ENCODE data around the gene PKM. TPM values are rescaled to one million over a fixed set of nuclear protein-coding genes. Genes with fewer than 3 reads are reported as not detected.

PKM gene
- total and polyA plus RNA-seq, 9 of the 15 experiments (the other 6 are each of a cell fraction or from before 2014, with no cell fraction given): 140 to 825 (median 383) TPM

DNA sequence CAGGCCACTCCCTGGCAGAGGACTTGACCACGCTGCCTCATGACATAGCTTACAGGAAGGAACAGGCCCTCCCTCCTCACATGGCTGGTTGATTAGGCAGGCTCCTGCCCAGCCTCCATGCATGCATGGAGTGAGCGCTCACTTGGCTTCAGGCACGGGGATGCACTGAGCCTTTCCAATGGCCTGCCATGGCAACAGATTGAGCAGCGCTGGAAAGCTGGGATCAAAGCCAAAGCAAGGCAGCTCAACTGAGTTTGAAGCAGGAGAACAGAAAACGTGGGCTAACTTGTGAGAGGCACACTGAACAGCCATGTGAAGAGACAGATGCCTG is 27.5 kb downstream of the PKM start:
- Histone ChIP-seq H3K4me3 (no peak overlapping the region), H3K9me3 (replicated peaks; ENCODE audit: control insufficient read depth, insufficient read depth, low read depth, low read length) (no peaks in the 10 kb centered on the region), H3K27me3 (ENCODE audit: control insufficient read depth in 2 of 2, insufficient read depth in 2 of 2, low read length in 2 of 2) (no peaks in the 10 kb centered on the region), H3K9me1 (ENCODE audit: control insufficient read depth, insufficient read depth, low read length) (peaks cover 5% of the 10 kb centered on the region), H3K36me3 (ENCODE audit: control insufficient read depth, insufficient read depth, low read length) (peaks cover 100% of the 10 kb centered on the region), H3K9ac (ENCODE audit: insufficient read depth in 1 of 2, low read depth in 2 of 2, low read length in 2 of 2) (no peak overlapping the region; a peak in 1 of 4 replicates), H3K4me1 (replicated peaks in 1 of 2; ENCODE audit: control insufficient read depth in 2 of 2, insufficient read depth in 2 of 2, low read length in 2 of 2) (peaks cover 0 to 3% of the 10 kb centered on the region in 2 experiments; a peak in 1 of 5 replicates), H3K27ac (ENCODE audit: extremely low read depth, low read depth, low read length) (no peak overlapping the region), H3K4me2 (ENCODE audit: insufficient read depth, low read length) (no peak overlapping the region), H2AFZ (ENCODE audit: low read depth, low read length) (no peak overlapping the region), H3K79me2 (ENCODE audit: control insufficient read depth, insufficient read depth, low read length) (no peaks in the 10 kb centered on the region; the same call in 2 of the 3 replicates), H4K20me1 (replicated peaks; ENCODE audit: control insufficient read depth, insufficient read depth, low read length) (peaks cover 26% of the 10 kb centered on the region)
- DNase-seq (ENCODE audit: extremely low read depth in 1 of 4, low spot score in 3 of 4) (no peak), FAIRE-seq (no peak), ATAC-seq (no peak)
- POLR2A ChIA-PET: no interaction called here
- CTCF ChIA-PET (ENCODE audit: low intra/inter-chr PET ratio): no interaction called here
- BruUV-seq (replicated peaks): no TSS peak
- WGBS (ENCODE audit: insufficient coverage, low coverage, missing lambda C conversion rate): 85% methylated on average over 5 of the region's 5 CpGs
- intact Hi-C loops (cut with micrococcal nuclease) (no loop called here), in situ Hi-C loops (cut with MboI) (no loop called here)
- no peak for TF ChIP-seq SRSF7 (optimal IDR thresholded peaks at IDR 0.05; ENCODE audit: low read depth, low read length)
- TF ChIP-seq NFIC (IDR thresholded peaks at IDR 0.05): no peak
- TF ChIP-seq LARP7 (IDR thresholded peaks at IDR 0.05): no peak
- no peak for TF ChIP-seq GTF2E2 (tag; IDR thresholded peaks at IDR 0.05)
- TF ChIP-seq SETDB1 (IDR thresholded peaks at IDR 0.05; ENCODE audit: low read length): no peak
- no peak for TF ChIP-seq EWSR1 (IDR thresholded peaks at IDR 0.05; ENCODE audit: borderline replicate concordance, low read depth, partially characterized antibody)
- no peak for TF ChIP-seq PRPF4 (IDR thresholded peaks at IDR 0.05; ENCODE audit: insufficient read depth, low read depth, low read length, poor library complexity, severe bottlenecking)
- TF ChIP-seq, protein P1, sequence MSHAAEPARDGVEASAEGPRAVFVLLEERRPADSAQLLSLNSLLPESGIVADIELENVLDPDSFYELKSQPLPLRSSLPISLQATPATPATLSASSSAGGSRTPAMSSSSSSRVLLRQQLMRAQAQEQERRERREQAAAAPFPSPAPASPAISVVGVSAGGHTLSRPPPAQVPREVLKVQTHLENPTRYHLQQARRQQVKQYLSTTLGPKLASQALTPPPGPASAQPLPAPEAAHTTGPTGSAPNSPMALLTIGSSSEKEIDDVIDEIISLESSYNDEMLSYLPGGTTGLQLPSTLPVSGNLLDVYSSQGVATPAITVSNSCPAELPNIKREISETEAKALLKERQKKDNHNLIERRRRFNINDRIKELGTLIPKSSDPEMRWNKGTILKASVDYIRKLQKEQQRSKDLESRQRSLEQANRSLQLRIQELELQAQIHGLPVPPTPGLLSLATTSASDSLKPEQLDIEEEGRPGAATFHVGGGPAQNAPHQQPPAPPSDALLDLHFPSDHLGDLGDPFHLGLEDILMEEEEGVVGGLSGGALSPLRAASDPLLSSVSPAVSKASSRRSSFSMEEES (CRISPR knock-in tag; IDR thresholded peaks at IDR 0.05): no peak
- TF ChIP-seq TEAD4 (IDR thresholded peaks at IDR 0.05; ENCODE audit: low read length): no peak
- TF ChIP-seq TEAD4 (CRISPR knock-in tag; IDR thresholded peaks at IDR 0.05; ENCODE audit: borderline replicate concordance): no peak
- TF ChIP-seq CCNT2 (IDR thresholded peaks at IDR 0.05; ENCODE audit: borderline replicate concordance, extremely low read depth, insufficient read length, low read depth, low read length): no peak
- TF ChIP-seq, protein P2, sequence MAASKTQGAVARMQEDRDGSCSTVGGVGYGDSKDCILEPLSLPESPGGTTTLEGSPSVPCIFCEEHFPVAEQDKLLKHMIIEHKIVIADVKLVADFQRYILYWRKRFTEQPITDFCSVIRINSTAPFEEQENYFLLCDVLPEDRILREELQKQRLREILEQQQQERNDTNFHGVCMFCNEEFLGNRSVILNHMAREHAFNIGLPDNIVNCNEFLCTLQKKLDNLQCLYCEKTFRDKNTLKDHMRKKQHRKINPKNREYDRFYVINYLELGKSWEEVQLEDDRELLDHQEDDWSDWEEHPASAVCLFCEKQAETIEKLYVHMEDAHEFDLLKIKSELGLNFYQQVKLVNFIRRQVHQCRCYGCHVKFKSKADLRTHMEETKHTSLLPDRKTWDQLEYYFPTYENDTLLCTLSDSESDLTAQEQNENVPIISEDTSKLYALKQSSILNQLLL (CRISPR knock-in tag; IDR thresholded peaks at IDR 0.05; ENCODE audit: borderline replicate concordance): no peak
- TF ChIP-seq ZNF217 (CRISPR knock-in tag; IDR thresholded peaks at IDR 0.05): no peak
- TF ChIP-seq EZH2 (IDR thresholded peaks at IDR 0.05; ENCODE audit: borderline replicate concordance, low read depth, low read length): no peak
- TF ChIP-seq ZNF668 (CRISPR knock-in tag; IDR thresholded peaks at IDR 0.05): no peak
- TF ChIP-seq, protein P3, sequence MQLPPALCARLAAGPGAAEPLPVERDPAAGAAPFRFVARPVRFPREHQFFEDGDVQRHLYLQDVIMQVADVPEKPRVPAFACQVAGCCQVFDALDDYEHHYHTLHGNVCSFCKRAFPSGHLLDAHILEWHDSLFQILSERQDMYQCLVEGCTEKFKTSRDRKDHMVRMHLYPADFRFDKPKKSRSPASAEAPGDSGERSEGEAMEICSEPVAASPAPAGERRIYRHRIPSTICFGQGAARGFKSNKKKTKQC (CRISPR knock-in tag; IDR thresholded peaks at IDR 0.05): no peak
- TF ChIP-seq, protein P4, sequence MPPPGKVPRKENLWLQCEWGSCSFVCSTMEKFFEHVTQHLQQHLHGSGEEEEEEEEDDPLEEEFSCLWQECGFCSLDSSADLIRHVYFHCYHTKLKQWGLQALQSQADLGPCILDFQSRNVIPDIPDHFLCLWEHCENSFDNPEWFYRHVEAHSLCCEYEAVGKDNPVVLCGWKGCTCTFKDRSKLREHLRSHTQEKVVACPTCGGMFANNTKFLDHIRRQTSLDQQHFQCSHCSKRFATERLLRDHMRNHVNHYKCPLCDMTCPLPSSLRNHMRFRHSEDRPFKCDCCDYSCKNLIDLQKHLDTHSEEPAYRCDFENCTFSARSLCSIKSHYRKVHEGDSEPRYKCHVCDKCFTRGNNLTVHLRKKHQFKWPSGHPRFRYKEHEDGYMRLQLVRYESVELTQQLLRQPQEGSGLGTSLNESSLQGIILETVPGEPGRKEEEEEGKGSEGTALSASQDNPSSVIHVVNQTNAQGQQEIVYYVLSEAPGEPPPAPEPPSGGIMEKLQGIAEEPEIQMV (tag; conservative IDR thresholded peaks at IDR 0.05; ENCODE audit: low read depth): no peak
